Ectodermal cell (in vitro differentiated cells): ENCODE measurements around the gene CLMP.

Source experiments
- H3K27ac ChIP-seq: 2 replicates; pipeline ENCODE4 v1.7.0; 2013; ENCODE audit warnings: mild to moderate bottlenecking, low read depth, low read length; ENCODE audit not compliant: insufficient read depth, poor library complexity, severe bottlenecking
- H3K27me3 ChIP-seq: 2 replicates; pipeline ENCODE4 v1.7.0; 2013; ENCODE audit warnings: mild to moderate bottlenecking, low read length; ENCODE audit not compliant: insufficient read depth, control insufficient read depth, poor library complexity, severe bottlenecking
- H3K36me3 ChIP-seq: one replicate; pipeline ENCODE4 v1.7.0; 2013; ENCODE audit warnings: low read length; ENCODE audit not compliant: control insufficient read depth, insufficient read depth
- H3K4me1 ChIP-seq: one replicate; pipeline ENCODE4 v1.7.0; 2013; ENCODE audit warnings: low read length; ENCODE audit not compliant: control insufficient read depth, insufficient read depth
- H3K4me3 ChIP-seq: 2 replicates; pipeline ENCODE4 v1.7.0; 2013; ENCODE audit warnings: low read depth, low read length, control low read depth; ENCODE audit not compliant: insufficient read depth
- H3K9me3 ChIP-seq: 2 replicates; pipeline ENCODE4 v1.7.0; 2013; ENCODE audit warnings: mild to moderate bottlenecking, low read length, moderate library complexity; ENCODE audit not compliant: control insufficient read depth
- WGBS, 2 experiments: methylation state at CpG; one replicate each; pipeline ENCODE4 v1.1.7; 2013; ENCODE audit warnings: missing lambda C conversion rate in 2 of 2; 5-methylcytosine and 5-hydroxymethylcytosine counted together

The CLMP gene

DNA sequence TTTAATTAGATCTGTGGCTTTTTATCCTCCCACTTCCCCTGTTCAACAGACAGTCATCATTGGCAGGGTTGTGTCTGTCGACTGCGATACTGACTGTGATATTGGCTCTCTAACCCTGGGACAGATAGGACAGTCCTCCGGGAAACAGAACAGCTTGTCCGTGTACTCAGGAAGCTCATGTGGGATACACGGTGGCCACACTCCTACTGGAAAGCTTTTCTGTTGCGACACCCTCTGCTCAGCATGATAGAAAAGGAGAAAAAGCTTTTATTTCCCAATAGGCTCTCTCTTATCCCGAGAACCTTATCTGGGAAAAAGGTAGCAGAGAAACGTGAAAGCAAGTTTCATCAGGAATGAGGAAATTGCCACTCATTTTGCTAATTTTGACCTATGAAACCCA, 72.7 kb downstream of the CLMP start:
- H3K36me3 ChIP-seq, result no peaks in the 10 kb centered on the region
- H3K4me1 ChIP-seq, result no peaks in the 10 kb centered on the region
- no peak overlapping the region for H3K27ac ChIP-seq
- H3K4me3 ChIP-seq, result no peak overlapping the region
- 89% methylated on average over 8 of the region's 8 CpGs for whole genome bisulfite sequencing, 2 experiments
- H3K9me3 ChIP-seq, result no peaks in the 10 kb centered on the region
- H3K27me3 ChIP-seq, result no peaks in the 10 kb centered on the region

DNA sequence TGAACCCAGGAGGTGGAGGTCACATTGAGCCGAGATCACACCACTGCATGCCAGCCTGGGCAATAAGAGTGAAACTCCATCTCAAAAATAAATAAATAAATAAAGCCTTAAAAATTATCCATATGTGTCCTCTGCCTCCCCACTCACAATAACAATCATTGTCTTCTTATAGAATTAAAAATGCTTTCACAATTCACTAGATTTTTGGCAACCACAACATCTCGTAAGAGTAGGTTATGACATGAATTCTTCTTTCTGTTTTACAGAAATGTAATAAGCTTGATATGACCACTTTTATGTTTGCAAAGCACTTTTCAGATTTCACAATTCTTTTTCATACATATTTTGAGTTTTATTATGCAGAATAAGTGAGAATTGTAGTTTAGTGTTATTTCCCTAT, 78.6 kb downstream of the CLMP start:
- H3K27ac ChIP-seq, result no peak overlapping the region
- H3K36me3 ChIP-seq, result no peaks in the 10 kb centered on the region
- 89 to 96% methylated on average over 1 of the region's 2 CpGs for WGBS, 2 experiments
- no peaks in the 10 kb centered on the region for H3K4me1 ChIP-seq
- no peaks in the 10 kb centered on the region for H3K9me3 ChIP-seq
- H3K27me3 ChIP-seq, result no peaks in the 10 kb centered on the region
- H3K4me3 ChIP-seq, result no peak overlapping the region

DNA sequence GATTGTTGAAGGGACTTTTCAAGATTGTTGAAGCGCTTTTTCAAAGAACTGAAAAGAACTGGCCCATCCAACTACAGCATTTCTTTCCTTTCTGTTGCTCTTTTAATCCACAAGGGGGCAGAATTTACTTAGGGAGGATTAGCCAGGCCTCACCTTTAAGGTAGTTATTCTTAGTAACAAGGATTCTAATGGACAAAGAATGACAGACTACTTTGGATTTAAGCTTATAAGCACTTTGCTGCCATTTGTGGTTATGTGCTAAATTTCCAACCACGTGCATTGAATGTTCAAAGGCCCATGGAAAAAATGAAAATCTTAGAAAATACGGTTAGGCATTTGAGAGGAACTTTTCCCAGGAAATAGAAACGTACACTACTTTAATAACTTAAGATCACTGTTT, 83.6 kb downstream of the CLMP start:
- Histone ChIP-seq H3K9me3 (no peaks in the 10 kb centered on the region), H3K27me3 (no peaks in the 10 kb centered on the region), H3K4me1 (no peaks in the 10 kb centered on the region), H3K27ac (no peak overlapping the region), H3K4me3 (no peak overlapping the region), H3K36me3 (no peaks in the 10 kb centered on the region)
- 68 to 76% methylated on average over 4 of the region's 4 CpGs for WGBS, 2 experiments

DNA sequence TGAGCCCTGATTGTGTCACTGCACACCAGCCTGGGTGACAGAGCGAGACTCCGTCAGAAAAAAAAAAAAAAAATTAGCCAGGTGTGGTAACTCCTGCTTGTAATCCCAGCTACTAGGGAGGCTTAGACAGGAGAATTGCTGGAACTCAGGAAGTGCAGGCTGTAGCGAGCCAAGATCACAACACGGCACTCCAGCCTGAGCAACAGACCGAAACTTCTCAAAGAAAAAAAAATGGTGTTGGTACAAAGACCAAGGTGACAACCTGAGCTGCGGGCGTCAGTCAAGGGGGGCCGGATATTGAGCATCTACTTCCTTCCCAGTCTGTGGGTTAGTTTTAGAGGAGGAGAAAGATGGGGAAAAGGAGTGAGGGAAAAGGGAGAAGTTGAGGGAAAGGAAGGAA, 84.7 kb downstream of the CLMP start:
- Histone ChIP-seq H3K4me3 (no peak overlapping the region), H3K27me3 (no peaks in the 10 kb centered on the region), H3K9me3 (no peaks in the 10 kb centered on the region), H3K27ac (no peak overlapping the region), H3K36me3 (no peaks in the 10 kb centered on the region), H3K4me1 (no peaks in the 10 kb centered on the region)
- 93 to 96% methylated on average over 8 of the region's 8 CpGs for WGBS, 2 experiments

DNA sequence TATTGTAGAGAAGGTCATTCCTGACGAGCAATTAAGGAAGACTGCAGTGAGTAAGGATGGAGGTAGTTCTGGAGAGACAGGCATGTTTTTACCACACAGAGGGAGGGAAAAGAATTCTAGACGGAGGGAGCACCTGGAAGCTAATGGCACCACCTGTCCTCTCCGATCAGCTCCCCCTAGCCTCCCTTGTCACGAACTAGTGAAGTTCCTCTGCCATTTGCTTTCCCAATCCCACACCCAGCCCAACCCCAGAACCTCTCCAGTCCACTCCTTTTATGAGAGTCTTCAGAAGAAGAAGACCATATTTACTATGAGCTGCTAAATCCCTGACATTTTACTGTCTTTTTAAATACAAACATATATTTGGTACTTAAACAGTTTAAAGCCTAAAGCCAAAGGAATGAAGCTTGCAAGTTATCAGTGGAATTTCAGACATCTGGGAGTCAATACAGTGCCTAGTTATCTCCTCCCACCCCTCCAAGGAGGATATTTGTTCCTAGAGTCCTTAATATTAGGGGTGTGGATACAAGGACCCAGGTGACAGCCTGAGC, 87.0 kb downstream of the CLMP start:
- no peaks in the 10 kb centered on the region for H3K9me3 ChIP-seq
- no peaks in the 10 kb centered on the region for H3K27me3 ChIP-seq
- 85 to 89% methylated on average over 4 of the region's 4 CpGs for WGBS, 2 experiments
- H3K27ac ChIP-seq, result no peak overlapping the region
- H3K36me3 ChIP-seq, result no peaks in the 10 kb centered on the region
- H3K4me3 ChIP-seq, result no peak overlapping the region
- H3K4me1 ChIP-seq, result no peaks in the 10 kb centered on the region

DNA sequence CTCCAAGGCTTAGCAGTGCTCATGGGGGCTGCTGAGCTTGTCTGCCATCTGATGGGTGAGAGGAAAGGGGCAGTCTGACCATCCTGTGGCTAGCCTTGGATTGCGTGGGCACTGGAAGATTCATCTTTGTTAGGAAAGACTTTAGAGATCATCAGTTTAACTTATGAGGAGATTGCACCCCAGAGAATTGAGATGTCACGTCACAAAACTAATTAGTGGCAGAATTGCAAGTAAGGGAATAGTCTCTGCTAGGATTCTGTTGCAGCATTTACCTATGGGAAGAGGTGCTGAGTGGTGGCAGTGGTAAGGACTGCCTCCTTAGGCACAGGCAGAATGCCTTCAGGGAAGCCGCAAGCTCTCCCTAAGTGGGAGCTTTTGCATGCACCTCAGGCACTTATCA, 90.4 kb downstream of the CLMP start:
- H3K27me3 ChIP-seq, result no peaks in the 10 kb centered on the region
- no peak overlapping the region for H3K4me3 ChIP-seq
- no peaks in the 10 kb centered on the region for H3K4me1 ChIP-seq
- H3K27ac ChIP-seq, result no peak overlapping the region
- H3K36me3 ChIP-seq, result no peaks in the 10 kb centered on the region
- no peaks in the 10 kb centered on the region for H3K9me3 ChIP-seq
- 96 to 98% methylated on average over 3 of the region's 3 CpGs for WGBS, 2 experiments

DNA sequence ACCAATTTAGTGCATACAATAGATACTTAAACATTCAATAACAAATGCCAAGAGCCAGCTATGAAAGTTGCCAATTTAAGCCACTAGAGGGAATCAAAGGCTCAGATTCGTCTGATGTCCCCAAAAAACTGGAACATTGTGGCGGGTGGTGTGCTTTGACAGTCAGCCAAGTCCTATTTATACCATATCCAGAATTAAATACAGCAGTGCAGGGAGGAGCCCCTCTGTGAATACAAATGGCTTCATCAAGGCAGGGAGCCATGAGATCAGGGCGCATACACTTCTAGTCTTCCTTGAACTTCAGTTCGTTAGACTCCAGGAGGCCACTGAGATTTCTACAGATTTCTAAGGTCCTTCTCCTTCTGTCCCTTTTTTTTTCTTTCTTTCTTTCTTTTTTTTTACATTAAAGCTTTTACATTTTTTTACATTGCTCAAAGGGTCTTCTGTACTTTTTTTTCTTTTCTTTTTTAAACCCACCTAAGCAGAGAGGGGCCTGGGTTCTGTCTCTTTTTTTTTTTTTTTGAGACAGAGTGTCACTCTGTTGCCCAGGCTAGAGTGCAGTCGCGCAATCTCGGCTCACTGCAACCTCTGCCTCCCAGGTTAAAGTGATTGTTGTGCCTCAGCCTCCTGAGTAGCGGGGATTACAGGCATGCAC, 91.6 kb downstream of the CLMP start:
- WGBS, 2 experiments, result 81 to 87% methylated on average over 8 of the region's 8 CpGs
- H3K4me3 ChIP-seq, result no peak overlapping the region
- no peaks in the 10 kb centered on the region for H3K27me3 ChIP-seq
- no peaks in the 10 kb centered on the region for H3K4me1 ChIP-seq
- H3K36me3 ChIP-seq, result no peaks in the 10 kb centered on the region
- no peak overlapping the region for H3K27ac ChIP-seq
- H3K9me3 ChIP-seq, result no peaks in the 10 kb centered on the region

DNA sequence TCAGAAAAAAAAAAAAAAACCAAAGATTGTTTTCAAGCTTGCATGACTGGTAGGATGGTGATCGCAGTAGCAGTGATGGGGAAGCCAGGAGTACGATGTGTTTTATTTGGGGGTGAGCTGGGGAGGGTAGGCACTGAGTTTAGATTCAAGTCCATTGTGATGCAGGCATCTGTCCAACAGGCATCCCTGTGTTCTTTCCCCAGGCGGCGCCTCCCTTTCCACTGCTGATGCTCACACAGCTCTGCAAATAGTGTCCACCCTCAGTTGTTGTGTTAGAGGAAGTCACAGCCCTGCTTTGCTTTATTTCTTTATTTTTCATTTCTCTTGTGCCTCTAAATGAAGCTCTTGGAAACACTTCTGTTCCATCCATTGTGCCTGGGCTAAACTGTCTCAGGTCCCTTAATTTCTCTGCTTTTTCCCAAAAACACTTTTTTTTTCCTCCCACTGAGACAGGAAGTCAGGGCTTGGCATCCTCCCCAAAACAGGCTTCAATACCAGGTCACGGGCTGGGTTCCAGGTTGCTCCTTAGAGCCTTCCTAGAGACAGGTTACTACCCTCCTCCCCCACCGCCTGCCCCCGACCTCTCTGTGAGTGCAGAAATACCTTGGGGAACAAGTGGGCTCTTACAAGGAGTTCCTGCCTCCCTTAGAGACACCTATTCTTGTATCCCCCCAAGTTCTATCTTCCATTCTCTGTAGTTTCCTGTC, 94.5 kb downstream of the CLMP start:
- Histone ChIP-seq H3K9me3 (no peaks in the 10 kb centered on the region), H3K27ac (no peak overlapping the region), H3K4me3 (no peak overlapping the region), H3K4me1 (no peaks in the 10 kb centered on the region), H3K27me3 (no peaks in the 10 kb centered on the region), H3K36me3 (no peaks in the 10 kb centered on the region)
- WGBS, 2 experiments, result 85 to 89% methylated on average over 7 of the region's 7 CpGs

DNA sequence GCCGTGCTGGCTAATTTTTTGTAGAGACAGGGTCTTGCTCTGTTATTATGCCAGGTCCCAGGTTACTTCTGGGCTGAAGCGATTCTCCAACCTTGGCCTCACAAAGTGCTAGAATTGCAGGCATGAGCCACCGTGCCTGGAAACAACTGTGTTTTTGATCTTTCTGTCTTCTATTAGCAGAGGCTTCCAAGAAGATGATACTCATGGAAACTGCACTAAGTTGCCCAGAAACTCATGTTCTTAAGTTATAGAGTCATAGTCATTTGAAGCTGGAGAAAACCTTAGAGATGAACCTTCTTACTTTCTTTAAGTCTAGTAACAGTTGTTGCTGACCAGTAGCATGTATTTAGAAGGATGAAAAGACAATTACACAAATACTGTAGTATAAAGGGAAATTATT, 96.1 kb downstream of the CLMP start:
- WGBS, 2 experiments, result 74% methylated on average over 3 of the region's 3 CpGs
- no peaks in the 10 kb centered on the region for H3K9me3 ChIP-seq
- H3K27ac ChIP-seq, result no peak overlapping the region

DNA sequence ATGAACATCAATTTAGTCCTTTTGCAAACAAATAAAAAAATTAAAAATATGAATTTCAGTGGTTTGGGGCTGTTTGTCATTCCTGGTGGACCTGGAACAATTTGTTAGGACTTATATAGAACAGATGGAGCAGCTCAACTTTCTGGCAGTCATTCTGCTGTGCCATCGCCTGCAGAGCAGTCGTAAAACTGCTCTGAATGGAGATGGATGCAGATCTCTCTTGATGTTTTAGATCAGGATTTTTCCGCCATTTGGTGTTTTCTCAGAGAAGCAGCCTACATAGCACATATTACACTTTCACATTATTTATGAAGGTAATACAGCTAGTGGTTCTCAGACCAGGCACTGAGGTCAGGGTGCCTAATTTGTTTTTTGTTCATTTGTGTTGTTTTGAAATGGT, 101.3 kb downstream of the CLMP start:
- 90 to 100% methylated on average over 2 to 3 of the region's 3 CpGs for WGBS, 2 experiments
- Histone ChIP-seq H3K27me3 (no peaks in the 10 kb centered on the region), H3K27ac (no peak overlapping the region), H3K4me3 (no peak overlapping the region), H3K9me3 (no peaks in the 10 kb centered on the region), H3K36me3 (no peaks in the 10 kb centered on the region), H3K4me1 (no peaks in the 10 kb centered on the region)

More for the DNA sequence above, 96.1 kb downstream of the CLMP start:
- Histone ChIP-seq H3K4me3 (no peak overlapping the region), H3K27me3 (no peaks in the 10 kb centered on the region), H3K36me3 (no peaks in the 10 kb centered on the region), H3K4me1 (no peaks in the 10 kb centered on the region)
